A172 (cell line): ENCODE results near the gene SLC17A9. TPM values are rescaled to one million over a fixed set of nuclear protein-coding genes. Genes with fewer than 3 reads are reported as not detected.

Experiments used
- DNase-seq: peaks from one replicate; pipeline ENCODE4 v3.0.0-alpha.2; 2015; ENCODE audit warnings: low spot score
- total RNA-seq: library from RNA; depleted of rRNA; stranded (reverse); fragments of >200 nt; shearing (Covaris generic); gene quantifications from 2 replicates; pipeline ENCODE4 v1.2.3, GENCODE V29; 2014

The SLC17A9 gene
- total RNA-seq, 1 experiment from 2014 or later = not detected

- DNase-seq = no peak
Observed at GRCh38 chr20:62920039-62920645, 32.4 kb upstream of the SLC17A9 start.

- peak; percentile 61 for DNase-seq
Observed at GRCh38 chr20:62921119-62921687, 31.3 kb upstream of the SLC17A9 start.

GRCh38 chr20:62922451-62922921 is 30.0 kb upstream of the SLC17A9 start:
- DNase-seq = no peak

GRCh38 chr20:62923059-62923668 is 29.3 kb upstream of the SLC17A9 start:
- peak; percentile 92 for DNase-seq

GRCh38 chr20:62923669-62924441 is 28.7 kb upstream of the SLC17A9 start:
- DNase-seq = no peak

- DNase-seq = no peak
Observed at GRCh38 chr20:62924442-62925075, 27.9 kb upstream of the SLC17A9 start.

- DNase-seq = no peak
Observed at GRCh38 chr20:62925076-62925419, 27.5 kb upstream of the SLC17A9 start.

- no peak for DNase-seq
Observed at GRCh38 chr20:62925420-62926228, 26.9 kb upstream of the SLC17A9 start.

GRCh38 chr20:62926229-62927127 is 26.0 kb upstream of the SLC17A9 start, which contains the start of gene DIDO1:
DIDO1 (minus strand) TSS chr20:62926505.
- peak; percentile 77 for DNase-seq

- DNase-seq = no peak
Observed at GRCh38 chr20:62927128-62927705, 25.3 kb upstream of the SLC17A9 start.

- DNase-seq = no peak
Observed at GRCh38 chr20:62928246-62928939, 24.1 kb upstream of the SLC17A9 start.

- no peak for DNase-seq
Observed at GRCh38 chr20:62929051-62929538, 23.4 kb upstream of the SLC17A9 start.

GRCh38 chr20:62931464-62931863 is 21.0 kb upstream of the SLC17A9 start:
- no peak for DNase-seq

- DNase-seq = no peak
Observed at GRCh38 chr20:62933966-62934365, 18.5 kb upstream of the SLC17A9 start.

GRCh38 chr20:62935204-62935967 is 17.1 kb upstream of the SLC17A9 start:
- DNase-seq = no peak

- no peak for DNase-seq
Observed at GRCh38 chr20:62935968-62936585, 16.4 kb upstream of the SLC17A9 start.

GRCh38 chr20:62937268-62938104 is 15.0 kb upstream of the SLC17A9 start:
- peak; percentile 89 for DNase-seq
